ENCODE measurements around the gene KIF26B.
"Not testable (repeated sequence)": the region's sequence is repeated elsewhere in the genome, so short reads cannot be mapped to it uniquely, and the experiment has no call there.

KIF26B gene

DNA sequence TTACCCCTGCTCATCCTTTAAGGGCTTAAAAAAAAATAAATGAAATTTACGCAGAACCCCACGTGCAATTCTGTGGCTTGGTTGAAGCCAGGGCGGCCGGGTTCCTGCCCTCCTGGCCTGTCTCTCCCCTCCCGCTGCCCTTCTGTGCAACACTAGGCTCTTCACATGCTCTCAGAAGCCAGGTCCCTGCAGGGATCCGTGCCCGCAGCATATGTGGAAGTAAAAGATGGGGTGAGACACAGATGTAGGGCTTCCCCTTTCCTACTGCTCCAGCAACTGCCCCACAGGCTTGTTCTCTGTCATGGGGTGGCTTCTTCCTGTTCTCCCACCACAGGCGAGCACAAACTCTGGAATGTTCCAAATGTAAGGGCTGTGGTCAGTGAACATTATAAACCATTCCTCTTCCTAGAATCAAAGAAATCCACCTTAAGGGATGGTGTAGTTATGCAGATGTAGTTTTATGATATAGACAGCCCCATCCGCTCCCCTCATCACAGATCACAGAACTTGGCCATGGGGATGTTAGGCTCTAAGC, 535.4 kb downstream of the KIF26B start:
- no peak overlapping the region for H3K4me3 ChIP-seq (ENCODE audit: low read depth in 1 of 2, low read length in 2 of 2)
- no peaks in the 10 kb centered on the region for H3K36me3 ChIP-seq (ENCODE audit: insufficient read depth, low read length)
- no peak overlapping the region for H3K9ac ChIP-seq (ENCODE audit: low read length)
- H3K27ac ChIP-seq (ENCODE audit: low read depth, low read length) = no peak overlapping the region
- H3K4me1 ChIP-seq (ENCODE audit: insufficient read depth, low read length) = no peaks in the 10 kb centered on the region
- peaks cover 0 to 3% of the 10 kb centered on the region in 2 donors for H3K27me3 ChIP-seq (ENCODE audit: control insufficient read depth in 1 of 2, insufficient read depth in 2 of 2, low read length in 2 of 2)
- H3K9me3 ChIP-seq (ENCODE audit: low read length) = no peaks in the 10 kb centered on the region

- no peaks in the 10 kb centered on the region for H3K9me3 ChIP-seq (ENCODE audit: low read length)
Measured at GRCh38 chr1:245690946-245691541, 536.3 kb downstream of the KIF26B start.

DNA sequence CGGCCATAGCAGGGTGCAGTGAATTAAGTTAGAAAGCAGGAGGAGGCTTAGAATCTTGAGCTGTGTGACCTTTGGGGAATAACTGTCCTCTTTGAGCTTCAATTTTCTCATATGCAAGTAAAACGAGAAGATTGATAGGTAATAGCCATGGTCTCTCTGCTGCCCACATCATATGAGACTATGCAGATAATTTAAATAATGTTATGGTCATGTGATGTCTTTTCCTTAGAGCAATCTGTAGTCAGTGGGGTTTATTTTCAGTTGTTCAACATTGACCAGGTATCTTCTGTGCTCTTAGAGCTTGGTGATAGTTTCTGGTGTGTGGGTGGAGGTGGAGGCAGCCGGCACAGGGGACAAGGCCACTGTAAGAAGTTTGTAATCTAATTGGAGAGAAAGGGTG, 537.1 kb downstream of the KIF26B start:
- H3K36me3 ChIP-seq (ENCODE audit: insufficient read depth, low read length) = no peaks in the 10 kb centered on the region
- H3K4me3 ChIP-seq (ENCODE audit: low read depth in 1 of 2, low read length in 2 of 2) = no peak overlapping the region
- H3K27ac ChIP-seq (ENCODE audit: low read depth, low read length) = no peak overlapping the region
- H3K27me3 ChIP-seq (ENCODE audit: control insufficient read depth in 1 of 2, insufficient read depth in 2 of 2, low read length in 2 of 2) = peaks cover 0 to 3% of the 10 kb centered on the region in 2 donors
- H3K9me3 ChIP-seq (ENCODE audit: low read length) = no peaks in the 10 kb centered on the region
- no peak overlapping the region for H3K9ac ChIP-seq (ENCODE audit: low read length)
- H3K4me1 ChIP-seq (ENCODE audit: insufficient read depth, low read length) = no peaks in the 10 kb centered on the region

More at GRCh38 chr1:245690946-245691541, 536.3 kb downstream of the KIF26B start:
- no peak overlapping the region for H3K9ac ChIP-seq (ENCODE audit: low read length)
- H3K27ac ChIP-seq (ENCODE audit: low read depth, low read length) = no peak overlapping the region
- peaks cover 0 to 3% of the 10 kb centered on the region in 2 donors for H3K27me3 ChIP-seq (ENCODE audit: control insufficient read depth in 1 of 2, insufficient read depth in 2 of 2, low read length in 2 of 2)
- H3K36me3 ChIP-seq (ENCODE audit: insufficient read depth, low read length) = no peaks in the 10 kb centered on the region
- H3K4me3 ChIP-seq (ENCODE audit: low read depth in 1 of 2, low read length in 2 of 2) = no peak overlapping the region
- no peaks in the 10 kb centered on the region for H3K4me1 ChIP-seq (ENCODE audit: insufficient read depth, low read length)

GRCh38 chr1:245692318-245692717, 537.5 kb downstream of the KIF26B start:
- Histone ChIP-seq H3K9ac (ENCODE audit: low read length) (no peak overlapping the region), H3K27ac (ENCODE audit: low read depth, low read length) (no peak overlapping the region), H3K9me3 (ENCODE audit: low read length) (no peaks in the 10 kb centered on the region), H3K36me3 (ENCODE audit: insufficient read depth, low read length) (no peaks in the 10 kb centered on the region), H3K4me3 (ENCODE audit: low read depth in 1 of 2, low read length in 2 of 2) (no peak overlapping the region), H3K4me1 (ENCODE audit: insufficient read depth, low read length) (no peaks in the 10 kb centered on the region), H3K27me3 (ENCODE audit: control insufficient read depth in 1 of 2, insufficient read depth in 2 of 2, low read length in 2 of 2) (peaks cover 0 to 3% of the 10 kb centered on the region in 2 donors)

DNA sequence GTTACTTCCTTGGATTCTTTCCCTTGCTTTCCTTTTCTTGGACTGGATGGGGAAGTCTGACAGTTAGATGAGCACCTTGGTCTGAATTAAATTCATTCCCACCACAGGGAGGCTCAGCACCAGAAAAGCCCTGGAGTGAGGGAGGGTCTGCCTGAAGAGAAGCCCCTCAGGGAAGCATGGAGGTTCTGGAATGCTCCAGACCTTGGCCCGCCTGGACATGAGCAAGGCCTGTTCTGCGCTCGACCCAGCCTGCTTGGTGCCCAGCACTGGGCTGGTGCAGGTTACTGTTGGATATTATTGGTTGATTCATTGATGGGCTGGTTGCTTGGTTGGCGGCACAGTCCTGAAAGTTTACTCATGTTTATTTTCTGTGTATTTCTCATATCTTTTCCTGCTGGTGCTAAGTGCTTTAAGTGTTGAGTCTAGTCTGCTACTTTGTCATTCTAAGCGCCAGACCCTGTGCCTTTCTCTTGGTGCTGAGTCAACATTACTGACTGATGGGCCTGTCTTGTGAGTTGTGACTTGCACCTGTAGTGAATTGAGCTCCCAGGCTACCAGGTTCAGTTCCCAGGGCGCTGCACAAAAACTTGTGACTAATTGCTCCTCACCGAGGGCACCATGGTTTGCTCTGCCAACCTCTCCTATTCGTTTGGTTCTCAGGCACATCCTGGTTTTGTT, 538.5 kb downstream of the KIF26B start:
- H3K4me1 ChIP-seq (ENCODE audit: insufficient read depth, low read length) = no peaks in the 10 kb centered on the region
- H3K27me3 ChIP-seq (ENCODE audit: control insufficient read depth in 1 of 2, insufficient read depth in 2 of 2, low read length in 2 of 2) = peaks cover 0 to 3% of the 10 kb centered on the region in 2 donors
- H3K9ac ChIP-seq (ENCODE audit: low read length) = no peak overlapping the region
- H3K36me3 ChIP-seq (ENCODE audit: insufficient read depth, low read length) = no peaks in the 10 kb centered on the region
- no peak overlapping the region for H3K27ac ChIP-seq (ENCODE audit: low read depth, low read length)
- H3K9me3 ChIP-seq (ENCODE audit: low read length) = no peaks in the 10 kb centered on the region
- H3K4me3 ChIP-seq (ENCODE audit: low read depth in 1 of 2, low read length in 2 of 2) = no peak overlapping the region

GRCh38 chr1:245693941-245694752, 539.4 kb downstream of the KIF26B start:
- Histone ChIP-seq H3K9me3 (ENCODE audit: low read length) (no peaks in the 10 kb centered on the region), H3K27me3 (ENCODE audit: control insufficient read depth in 1 of 2, insufficient read depth in 2 of 2, low read length in 2 of 2) (peaks cover 0 to 3% of the 10 kb centered on the region in 2 donors), H3K36me3 (ENCODE audit: insufficient read depth, low read length) (no peaks in the 10 kb centered on the region), H3K4me1 (ENCODE audit: insufficient read depth, low read length) (no peaks in the 10 kb centered on the region), H3K4me3 (ENCODE audit: low read depth in 1 of 2, low read length in 2 of 2) (no peak overlapping the region), H3K9ac (ENCODE audit: low read length) (no peak overlapping the region), H3K27ac (ENCODE audit: low read depth, low read length) (no peak overlapping the region)

- no peaks in the 10 kb centered on the region for H3K4me1 ChIP-seq (ENCODE audit: insufficient read depth, low read length)
- H3K9me3 ChIP-seq (ENCODE audit: low read length) = no peaks in the 10 kb centered on the region
- H3K9ac ChIP-seq (ENCODE audit: low read length) = no peak overlapping the region
- peaks cover 0 to 3% of the 10 kb centered on the region in 2 donors for H3K27me3 ChIP-seq (ENCODE audit: control insufficient read depth in 1 of 2, insufficient read depth in 2 of 2, low read length in 2 of 2)
- H3K27ac ChIP-seq (ENCODE audit: low read depth, low read length) = no peak overlapping the region
- no peaks in the 10 kb centered on the region for H3K36me3 ChIP-seq (ENCODE audit: insufficient read depth, low read length)
- no peak overlapping the region for H3K4me3 ChIP-seq (ENCODE audit: low read depth in 1 of 2, low read length in 2 of 2)
Measured at GRCh38 chr1:245694753-245695195, 540.0 kb downstream of the KIF26B start.

DNA sequence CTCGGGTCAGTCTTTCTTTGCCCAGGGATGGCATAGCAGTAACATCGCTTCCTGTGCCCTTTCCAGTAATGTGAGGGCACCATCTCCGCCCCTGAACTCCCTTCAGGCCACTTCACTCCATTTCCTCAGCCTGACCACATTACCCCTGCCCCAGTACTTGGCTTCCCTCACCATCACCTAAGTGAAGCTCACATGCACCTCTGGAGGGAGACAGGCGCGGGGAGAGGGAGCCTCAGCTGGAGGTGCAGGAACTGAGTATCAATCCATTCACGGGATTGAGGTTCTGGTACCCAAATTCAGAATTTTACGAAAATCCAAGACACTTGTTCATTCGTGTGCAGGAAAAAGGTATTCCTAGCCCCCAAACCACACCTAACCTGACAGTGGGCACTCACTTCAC, 540.4 kb downstream of the KIF26B start:
- no peaks in the 10 kb centered on the region for H3K4me1 ChIP-seq (ENCODE audit: insufficient read depth, low read length)
- peaks cover 0 to under 1% of the 10 kb centered on the region in 2 donors for H3K27me3 ChIP-seq (ENCODE audit: control insufficient read depth in 1 of 2, insufficient read depth in 2 of 2, low read length in 2 of 2)
- H3K9ac ChIP-seq (ENCODE audit: low read length) = no peak overlapping the region
- no peak overlapping the region for H3K27ac ChIP-seq (ENCODE audit: low read depth, low read length)
- no peaks in the 10 kb centered on the region for H3K9me3 ChIP-seq (ENCODE audit: low read length)
- no peak overlapping the region for H3K4me3 ChIP-seq (ENCODE audit: low read depth in 1 of 2, low read length in 2 of 2)
- no peaks in the 10 kb centered on the region for H3K36me3 ChIP-seq (ENCODE audit: insufficient read depth, low read length)

- not testable (repeated sequence) for H3K27ac ChIP-seq (ENCODE audit: low read depth, low read length); H3K4me1 ChIP-seq (ENCODE audit: insufficient read depth, low read length)
Measured at GRCh38 chr1:245695701-245696100, 540.9 kb downstream of the KIF26B start.

GRCh38 chr1:245698116-245698515, 543.3 kb downstream of the KIF26B start:
- H3K27ac ChIP-seq (ENCODE audit: low read depth, low read length) = no peak overlapping the region
- no peak overlapping the region for H3K9ac ChIP-seq (ENCODE audit: low read length)
- H3K4me3 ChIP-seq (ENCODE audit: low read depth in 1 of 2, low read length in 2 of 2) = no peak overlapping the region
- H3K4me1 ChIP-seq (ENCODE audit: insufficient read depth, low read length) = no peaks in the 10 kb centered on the region
- no peaks in the 10 kb centered on the region for H3K27me3 ChIP-seq (ENCODE audit: control insufficient read depth in 1 of 2, insufficient read depth in 2 of 2, low read length in 2 of 2)
- H3K9me3 ChIP-seq (ENCODE audit: low read length) = no peaks in the 10 kb centered on the region
- H3K36me3 ChIP-seq (ENCODE audit: insufficient read depth, low read length) = no peaks in the 10 kb centered on the region

More at GRCh38 chr1:245695701-245696100, 540.9 kb downstream of the KIF26B start:
- H3K36me3 ChIP-seq (ENCODE audit: insufficient read depth, low read length); H3K9me3 ChIP-seq (ENCODE audit: low read length); H3K4me3 ChIP-seq (ENCODE audit: low read depth in 1 of 2, low read length in 2 of 2); H3K27me3 ChIP-seq (ENCODE audit: control insufficient read depth in 1 of 2, insufficient read depth in 2 of 2, low read length in 2 of 2); H3K9ac ChIP-seq (ENCODE audit: low read length): not testable (repeated sequence)

DNA sequence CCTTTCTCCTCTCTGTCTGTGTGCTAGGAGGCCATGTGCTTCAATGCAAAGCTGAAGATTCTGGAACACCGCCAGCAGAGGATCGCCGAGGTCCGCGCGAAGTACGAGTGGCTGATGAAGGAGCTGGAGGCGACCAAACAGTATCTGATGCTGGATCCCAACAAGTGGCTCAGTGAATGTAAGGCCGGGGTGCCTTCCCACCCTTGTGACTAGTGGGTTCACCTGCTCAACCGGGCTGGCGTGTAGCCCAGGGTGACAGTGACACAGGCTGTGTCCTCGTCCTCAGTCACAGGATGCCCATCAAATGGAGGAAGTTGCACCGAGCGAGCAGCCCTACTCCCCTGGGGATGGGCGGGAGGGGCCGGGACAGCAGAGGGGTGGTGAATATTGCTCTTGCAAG, 544.1 kb downstream of the KIF26B start:
- Histone ChIP-seq H3K4me1 (ENCODE audit: insufficient read depth, low read length) (no peaks in the 10 kb centered on the region), H3K9ac (ENCODE audit: low read length) (no peak overlapping the region), H3K27me3 (ENCODE audit: control insufficient read depth in 1 of 2, insufficient read depth in 2 of 2, low read length in 2 of 2) (no peaks in the 10 kb centered on the region), H3K9me3 (ENCODE audit: low read length) (no peaks in the 10 kb centered on the region), H3K27ac (ENCODE audit: low read depth, low read length) (no peak overlapping the region), H3K4me3 (ENCODE audit: low read depth in 1 of 2, low read length in 2 of 2) (no peak overlapping the region), H3K36me3 (ENCODE audit: insufficient read depth, low read length) (no peaks in the 10 kb centered on the region)

All from muscle layer of colon (tissue), 2 donors.